ENCODE measurements around the gene DNPH1.

The DNPH1 gene

DNA sequence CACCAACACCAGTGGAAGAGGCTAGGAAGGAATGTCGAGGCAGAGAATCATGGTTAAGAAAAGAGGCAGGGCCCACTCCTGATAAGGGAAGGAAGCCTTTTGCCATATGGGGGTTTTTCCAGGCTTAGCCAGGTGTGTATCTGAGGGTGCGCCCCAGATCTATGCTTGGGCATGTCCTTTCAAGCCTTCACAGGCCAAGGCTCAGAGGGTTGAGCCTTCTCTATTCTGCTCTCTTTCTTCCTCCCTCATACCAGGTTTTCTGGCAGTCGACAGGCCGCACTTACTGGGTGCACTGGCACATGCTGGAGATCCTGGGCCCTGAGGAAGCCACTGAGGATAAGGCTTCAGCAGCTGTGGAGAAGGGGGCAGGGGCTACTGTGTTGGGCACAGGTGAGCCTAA lies 42.6 kb downstream of the DNPH1 start:
- DNase-seq (ENCODE audit: insufficient read length, low spot score) (no peak), FAIRE-seq (no peak)
- TF ChIP-seq, protein P1, sequence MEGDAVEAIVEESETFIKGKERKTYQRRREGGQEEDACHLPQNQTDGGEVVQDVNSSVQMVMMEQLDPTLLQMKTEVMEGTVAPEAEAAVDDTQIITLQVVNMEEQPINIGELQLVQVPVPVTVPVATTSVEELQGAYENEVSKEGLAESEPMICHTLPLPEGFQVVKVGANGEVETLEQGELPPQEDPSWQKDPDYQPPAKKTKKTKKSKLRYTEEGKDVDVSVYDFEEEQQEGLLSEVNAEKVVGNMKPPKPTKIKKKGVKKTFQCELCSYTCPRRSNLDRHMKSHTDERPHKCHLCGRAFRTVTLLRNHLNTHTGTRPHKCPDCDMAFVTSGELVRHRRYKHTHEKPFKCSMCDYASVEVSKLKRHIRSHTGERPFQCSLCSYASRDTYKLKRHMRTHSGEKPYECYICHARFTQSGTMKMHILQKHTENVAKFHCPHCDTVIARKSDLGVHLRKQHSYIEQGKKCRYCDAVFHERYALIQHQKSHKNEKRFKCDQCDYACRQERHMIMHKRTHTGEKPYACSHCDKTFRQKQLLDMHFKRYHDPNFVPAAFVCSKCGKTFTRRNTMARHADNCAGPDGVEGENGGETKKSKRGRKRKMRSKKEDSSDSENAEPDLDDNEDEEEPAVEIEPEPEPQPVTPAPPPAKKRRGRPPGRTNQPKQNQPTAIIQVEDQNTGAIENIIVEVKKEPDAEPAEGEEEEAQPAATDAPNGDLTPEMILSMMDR (IDR thresholded peaks at IDR 0.05; ENCODE audit: insufficient read depth, missing control alignments), result no peak

GRCh38 chr6:43186019-43186418 lies 43.3 kb downstream of the DNPH1 start:
- no peak for DNase-seq (ENCODE audit: insufficient read length, low spot score)
- TF ChIP-seq, protein P1 (IDR thresholded peaks at IDR 0.05; ENCODE audit: insufficient read depth, missing control alignments), result no peak
- no peak for FAIRE-seq

DNA sequence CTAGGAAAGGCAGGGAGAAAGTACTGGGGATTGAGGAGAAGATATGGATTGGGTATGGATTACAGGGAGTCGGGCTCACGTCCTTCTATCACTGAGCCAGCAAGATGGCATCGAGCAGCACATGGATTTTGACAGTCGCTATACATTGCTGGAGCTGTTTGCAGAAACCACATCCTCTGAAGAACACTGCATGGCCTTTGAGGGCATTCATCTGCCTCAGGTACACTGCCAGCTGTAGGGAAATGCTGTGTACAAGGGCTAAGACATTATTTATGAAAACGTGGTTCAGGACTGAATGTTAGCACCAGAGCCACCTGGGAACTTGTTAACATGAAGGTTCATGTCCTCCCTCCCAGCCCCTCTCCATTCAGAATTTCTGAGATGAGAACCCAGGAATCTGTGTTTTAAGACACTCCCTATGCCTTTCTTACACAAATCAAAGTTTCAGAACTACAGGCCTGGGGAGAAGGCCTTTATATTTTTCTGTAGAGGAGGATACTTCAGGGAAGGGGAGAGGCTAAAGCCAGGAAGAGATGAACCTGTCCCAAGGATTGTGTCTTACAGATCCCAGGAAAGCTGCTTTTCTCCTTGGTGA lies 43.8 kb downstream of the DNPH1 start:
- DNase-seq (ENCODE audit: insufficient read length, low spot score), result no peak
- no peak for FAIRE-seq
- TF ChIP-seq, protein P1 (IDR thresholded peaks at IDR 0.05; ENCODE audit: insufficient read depth, missing control alignments), result no peak

GRCh38 chr6:43184268-43184985 lies 44.9 kb downstream of the DNPH1 start:
- FAIRE-seq, result no peak
- DNase-seq (ENCODE audit: insufficient read length, low spot score), result no peak
- TF ChIP-seq, protein P1 (IDR thresholded peaks at IDR 0.05; ENCODE audit: insufficient read depth, missing control alignments), result no peak

DNA sequence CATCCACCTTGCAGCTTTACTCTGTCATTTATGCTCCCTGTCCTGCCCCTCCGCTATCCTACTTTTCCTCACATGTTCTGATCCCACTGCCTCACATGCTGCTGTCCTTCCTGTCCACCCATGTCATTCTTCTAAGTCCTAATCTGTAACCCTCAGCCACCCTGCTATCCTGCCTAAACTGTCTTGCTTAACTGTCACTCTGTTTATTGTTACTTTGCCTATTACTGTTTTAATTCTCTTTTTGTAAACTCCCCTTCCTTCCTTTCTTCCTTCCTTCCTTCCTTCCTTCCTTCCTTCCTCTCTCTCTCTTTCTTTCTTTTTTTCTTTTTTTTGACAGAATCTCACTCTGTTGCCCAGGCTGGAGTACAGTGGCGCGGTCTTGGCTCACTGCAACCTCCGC lies 45.8 kb downstream of the DNPH1 start:
- FAIRE-seq (no peak), DNase-seq (ENCODE audit: insufficient read length, low spot score) (no peak)
- TF ChIP-seq, protein P1 (IDR thresholded peaks at IDR 0.05; ENCODE audit: insufficient read depth, missing control alignments), result no peak

DNA sequence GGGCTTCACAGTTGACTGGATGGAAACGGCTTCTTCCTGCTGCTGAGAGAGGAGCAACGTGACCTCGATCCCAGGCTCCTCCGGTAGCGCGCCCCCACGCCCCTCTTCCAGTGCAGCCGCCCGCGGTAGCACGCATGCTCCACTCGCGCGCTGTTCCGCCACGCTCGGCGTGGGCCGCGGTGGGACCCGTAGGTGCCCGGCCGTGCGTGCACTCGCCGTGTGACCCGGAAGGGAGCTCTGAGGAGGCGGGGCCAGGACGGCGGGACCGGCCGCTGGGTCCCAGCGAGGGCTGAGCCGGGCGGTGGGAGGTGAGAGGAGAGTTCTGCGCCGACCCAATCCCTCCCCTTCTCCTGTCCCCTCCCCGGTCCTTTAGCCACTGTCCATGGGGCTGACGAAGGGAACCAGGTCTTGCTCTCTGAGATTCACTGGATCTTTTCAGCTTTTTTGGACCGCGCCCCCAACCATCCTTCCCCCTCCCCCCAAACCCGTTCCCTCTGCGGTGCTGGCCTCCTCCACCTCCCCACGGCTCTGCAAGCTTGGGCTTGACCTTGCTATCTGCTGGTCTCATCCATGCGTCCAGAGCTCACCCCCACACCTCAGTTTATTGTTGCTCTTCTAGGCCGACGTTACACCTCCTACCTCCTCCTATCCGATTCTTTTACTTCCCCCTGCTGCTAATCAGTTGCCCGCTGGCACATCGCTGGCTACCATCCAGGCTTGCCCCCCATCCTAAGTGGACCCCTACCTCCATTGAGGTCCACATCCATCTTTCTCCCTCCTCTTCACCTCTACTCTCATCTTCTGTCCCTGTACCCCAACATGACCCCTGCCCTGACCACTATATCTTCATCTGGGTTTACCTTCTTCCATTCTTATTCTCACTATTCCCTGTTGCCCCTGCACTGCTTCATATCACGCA lies 47.1 kb downstream of the DNPH1 start, which contains the start of gene CUL9:
TSS of gene CUL9 (plus strand) at position 255 of the 919 bp plus-strand sequence. CDS start 2,115 bp downstream, outside the sequence.
- TF ChIP-seq, protein P1 (IDR thresholded peaks at IDR 0.05; ENCODE audit: insufficient read depth, missing control alignments), result no peak
- no peak for FAIRE-seq

More for the DNA sequence above, 47.1 kb downstream of the DNPH1 start, which contains the start of gene CUL9:
- peak; percentile 91 for DNase-seq (ENCODE audit: insufficient read length, low spot score)

Data from D721Med (cell line).